A549 (cell line): ENCODE data around the gene MED10. TPM values are rescaled to one million over a fixed set of nuclear protein-coding genes. Genes with fewer than 3 reads are reported as not detected.

Experiments
- ATAC-seq, 2 experiments: fragments of 200-7000 bp in 1 of 2; fragments of >200 bp in 1 of 2; cut with Nextera tagmentation in 1 of 2; cut with Tn5 transposase in 1 of 2; 3 replicates each; pipeline versions ENCODE4 v1.8.0 to v1.9.1; 2018 to 2020; ENCODE audit warnings: mild to moderate bottlenecking in 1 of 2, moderate library complexity in 1 of 2
- CTCF ChIA-PET: fragments of 300-600 bp; sonication (Branson Sonifier 250); formaldehyde crosslinking; extraction: SDS; loops from one replicate; lab custom pipeline; 2021; ENCODE audit warnings: antibody characterized with exemption, inconsistent platforms; lab: Yijun Ruan, JAX
- POLR2A ChIA-PET: fragments of 350-600 bp; formaldehyde crosslinking; extraction: SDS; loops from one replicate; lab custom pipeline; 2021; ENCODE audit warnings: antibody characterized with exemption, inconsistent platforms; lab: Yijun Ruan, JAX
- DNase-seq, 2 experiments: peaks; one replicate each; pipeline versions ENCODE4 v3.0.0 to v3.0.0-alpha.2; 2011 to 2016; ENCODE audit warnings: low read depth in 1 of 2, low spot score in 1 of 2
- FAIRE-seq: peaks from 2 replicates; lab custom pipeline; 2011; peaks lifted over from hg19 to GRCh38; lab: Jason Lieb, UNC
- H3K27ac ChIP-seq, 2 experiments: fragments of >200 bp; sonication (Bioruptor Twin); formaldehyde crosslinking; 3 replicates each; pipeline ENCODE4 v1.5.1; 2016 to 2017
- H3K4me1 ChIP-seq: fragments of >200 bp; sonication (Bioruptor Twin); formaldehyde crosslinking; 3 replicates; pipeline ENCODE4 v1.6.1; 2016
- H3K4me2 ChIP-seq: fragments of >200 bp; sonication (Bioruptor Twin); formaldehyde crosslinking; 3 replicates; pipeline ENCODE4 v1.6.1; 2016
- H3K4me3 ChIP-seq: fragments of >200 bp; sonication (Bioruptor Twin); formaldehyde crosslinking; 3 replicates; pipeline ENCODE4 v1.5.1; 2016
- H3K9me3 ChIP-seq: fragments of >200 bp; sonication (Bioruptor Twin); formaldehyde crosslinking; 3 replicates; pipeline ENCODE4 v1.6.1; 2016
- BHLHE40 ChIP-seq: IDR thresholded peaks from 2 replicates; pipeline ENCODE4 v1.6.1; 2012; ENCODE audit warnings: low read depth, low read length, inconsistent platforms
- CEBPB ChIP-seq, 2 experiments: fragments of >200 bp in 1 of 2; sonication (Bioruptor Twin) in 1 of 2; formaldehyde crosslinking in 1 of 2; IDR thresholded peaks; 2 replicates each; pipeline ENCODE4 v1.6.1; 2012 to 2016
- EHMT2 ChIP-seq: fragments of 200-600 bp; sonication (generic); IDR thresholded peaks from 2 replicates; pipeline ENCODE4 v1.6.1; 2016; ENCODE audit warnings: antibody characterized with exemption, low read depth, mild to moderate bottlenecking, moderate library complexity
- FOXS1 ChIP-seq: fragments of 250-450 bp; sonication (Bioruptor Pico); IDR thresholded peaks from 2 replicates; pipeline ENCODE4 v1.5.0; 2020; ENCODE audit warnings: mild to moderate bottlenecking, moderate library complexity
- GATA3 ChIP-seq: IDR thresholded peaks from 2 replicates; pipeline ENCODE4 v1.6.1; 2012; ENCODE audit warnings: borderline replicate concordance
- HOXB5 ChIP-seq: fragments of 250-450 bp; sonication (Bioruptor Pico); IDR thresholded peaks from 2 replicates; pipeline ENCODE4 v1.5.0; 2020; ENCODE audit warnings: mild to moderate bottlenecking, moderate library complexity
- MYC ChIP-seq: IDR thresholded peaks from 2 replicates; pipeline ENCODE4 v1.6.1; 2012; ENCODE audit warnings: mild to moderate bottlenecking, inconsistent platforms, low read length, improper control_type of control experiment, borderline replicate concordance
- RAD21 ChIP-seq, 2 experiments: fragments of >200 bp in 1 of 2; sonication (Bioruptor Twin) in 1 of 2; formaldehyde crosslinking in 1 of 2; IDR thresholded peaks in 1 of 2; conservative IDR thresholded peaks in 1 of 2; 2 replicates in 1 of 2; 3 replicates in 1 of 2; pipeline ENCODE4 v1.6.1; 2012 to 2018; ENCODE audit warnings: inconsistent platforms in 1 of 2
- RCOR1 ChIP-seq: fragments of 150-350 bp; IDR thresholded peaks from 2 replicates; pipeline ENCODE4 v1.6.1; 2014; ENCODE audit warnings: antibody characterized with exemption, low read length, low read depth
- RFX5 ChIP-seq: fragments of 450-650 bp; IDR thresholded peaks from 2 replicates; pipeline ENCODE4 v1.7.1; 2014; ENCODE audit warnings: antibody characterized with exemption, mild to moderate bottlenecking, moderate library complexity
- SREBF2 ChIP-seq: fragments of 450-650 bp; IDR thresholded peaks from 2 replicates; pipeline ENCODE4 v1.6.1; 2014; ENCODE audit warnings: mild to moderate bottlenecking, moderate library complexity
- TP53 ChIP-seq: fragments of 250-450 bp; sonication (Bioruptor Pico); IDR thresholded peaks from 2 replicates; pipeline ENCODE4 v1.5.0; 2021; ENCODE audit warnings: mild to moderate bottlenecking, moderate library complexity
- ZC3H11A ChIP-seq: fragments of 450-650 bp; IDR thresholded peaks from 2 replicates; pipeline ENCODE4 v1.6.1; 2014; ENCODE audit warnings: antibody characterized with exemption, mild to moderate bottlenecking
- ZFP36 ChIP-seq: fragments of 450-650 bp; IDR thresholded peaks from 2 replicates; pipeline ENCODE4 v1.6.1; 2014; ENCODE audit warnings: borderline replicate concordance; ENCODE audit not compliant: partially characterized antibody
- ZNF302 ChIP-seq: fragments of 250-450 bp; sonication (Bioruptor Pico); IDR thresholded peaks from 2 replicates; pipeline ENCODE4 v1.9.0; 2021; ENCODE audit warnings: inconsistent platforms, mild to moderate bottlenecking, moderate library complexity
- ZSCAN20 ChIP-seq: fragments of 250-450 bp; sonication (Bioruptor Pico); IDR thresholded peaks from 2 replicates; pipeline ENCODE4 v1.8.0; 2022; ENCODE audit warnings: mild to moderate bottlenecking, moderate library complexity
- WGBS: methylation state at CpG from one replicate; pipeline ENCODE4 v1.1.6; 2017; ENCODE audit errors: missing lambda C conversion rate; 5-methylcytosine and 5-hydroxymethylcytosine counted together
- polyA plus RNA-seq, 4 experiments: library from polyadenylated mRNA; depleted of rRNA in 3 of 4; stranded (reverse); fragments of >200 nt; fragmentation: RNase III in 1 of 4; extraction: RNeasy Plus Mini Kit Qiagen cat#74134 plus additional on column Dnase treatment in 1 of 4; gene quantifications; 2 replicates in 3 of 4; 3 replicates in 1 of 4; pipeline ENCODE4 v1.2.3, GENCODE V29; 2011 to 2017
- TF ChIP-seq, protein P1 (sequence below): IDR thresholded peaks from 2 replicates; pipeline ENCODE4 v1.6.1; 2012; ENCODE audit warnings: low read depth, borderline replicate concordance
- TF ChIP-seq, protein P2 (sequence below): IDR thresholded peaks from 2 replicates; pipeline ENCODE4 v1.6.1; 2012
- TF ChIP-seq, protein P3 (sequence below): fragments of 200-600 bp; sonication (generic); IDR thresholded peaks from 2 replicates; pipeline ENCODE4 v1.6.1; 2016; ENCODE audit warnings: antibody characterized with exemption, mild to moderate bottlenecking, moderate library complexity
- TF ChIP-seq, protein P4 (sequence below): fragments of 150-350 bp; IDR thresholded peaks from 2 replicates; pipeline ENCODE4 v1.6.1; 2014; ENCODE audit warnings: low read depth, mild to moderate bottlenecking, low read length

MED10 gene
- polyA plus RNA-seq, 2 of the 4 experiments (the other 2 are of a cell fraction) = 56.7 to 59.4 TPM

DNA sequence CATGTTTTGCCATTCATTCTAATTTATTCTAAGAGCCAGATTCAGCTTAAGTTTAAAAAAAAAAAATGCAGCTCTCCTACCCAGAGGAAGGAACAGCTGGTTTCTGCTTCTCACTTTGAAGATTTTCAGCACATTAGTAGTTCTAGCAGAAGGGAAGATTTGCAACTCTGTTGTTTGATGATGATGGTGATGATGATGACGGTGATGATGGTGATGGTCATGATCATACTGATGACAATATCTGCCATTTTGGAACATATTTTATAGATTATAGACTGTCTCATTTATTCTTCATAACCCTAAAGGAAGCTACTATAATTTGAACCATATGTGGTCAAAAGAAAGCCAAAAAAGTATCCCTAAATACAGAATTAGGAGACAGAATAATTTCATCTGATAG, 7.9 kb upstream of the MED10 start:
- 39% methylated on average over 1 of the region's 1 CpG for WGBS
- Histone ChIP-seq H3K27ac (no peak overlapping the region), H3K4me1 (no peaks in the 10 kb centered on the region), H3K9me3 (0 out of 3 replicates have a peak, but pooled peaks cover 3% of the 10 kb centered on the region), H3K4me3 (no peak overlapping the region), H3K4me2 (no peak overlapping the region)
- CTCF ChIA-PET = interaction anchor here (0.6 to 1.2 kb wide), 2 partner anchors 10 to 196 kb away, joined by 3 read pairs; no protein-coding TSS in a partner anchor
- TF ChIP-seq ZC3H11A (no peak), HOXB5 (CRISPR knock-in tag) (no peak), ZNF302 (CRISPR knock-in tag) (no peak), RAD21 (conservative IDR thresholded peaks at IDR 0.05 in 1 of 2, IDR thresholded peaks at IDR 0.05 in 1 of 2) (no peak), EHMT2 (no peak), ZFP36 (no peak), SREBF2 (no peak), GATA3 (no peak), ZSCAN20 (CRISPR knock-in tag) (no peak), TP53 (CRISPR knock-in tag) (no peak)
- TF ChIP-seq, protein P1, sequence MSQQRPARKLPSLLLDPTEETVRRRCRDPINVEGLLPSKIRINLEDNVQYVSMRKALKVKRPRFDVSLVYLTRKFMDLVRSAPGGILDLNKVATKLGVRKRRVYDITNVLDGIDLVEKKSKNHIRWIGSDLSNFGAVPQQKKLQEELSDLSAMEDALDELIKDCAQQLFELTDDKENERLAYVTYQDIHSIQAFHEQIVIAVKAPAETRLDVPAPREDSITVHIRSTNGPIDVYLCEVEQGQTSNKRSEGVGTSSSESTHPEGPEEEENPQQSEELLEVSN = no peak
- TF ChIP-seq, protein P2, sequence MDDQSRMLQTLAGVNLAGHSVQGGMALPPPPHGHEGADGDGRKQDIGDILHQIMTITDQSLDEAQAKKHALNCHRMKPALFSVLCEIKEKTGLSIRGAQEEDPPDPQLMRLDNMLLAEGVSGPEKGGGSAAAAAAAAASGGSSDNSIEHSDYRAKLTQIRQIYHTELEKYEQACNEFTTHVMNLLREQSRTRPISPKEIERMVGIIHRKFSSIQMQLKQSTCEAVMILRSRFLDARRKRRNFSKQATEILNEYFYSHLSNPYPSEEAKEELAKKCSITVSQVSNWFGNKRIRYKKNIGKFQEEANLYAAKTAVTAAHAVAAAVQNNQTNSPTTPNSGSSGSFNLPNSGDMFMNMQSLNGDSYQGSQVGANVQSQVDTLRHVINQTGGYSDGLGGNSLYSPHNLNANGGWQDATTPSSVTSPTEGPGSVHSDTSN = no peak
- no peak for ATAC-seq
- POLR2A ChIA-PET = no interaction called here
- no peak for FAIRE-seq
- no peak for DNase-seq

DNA sequence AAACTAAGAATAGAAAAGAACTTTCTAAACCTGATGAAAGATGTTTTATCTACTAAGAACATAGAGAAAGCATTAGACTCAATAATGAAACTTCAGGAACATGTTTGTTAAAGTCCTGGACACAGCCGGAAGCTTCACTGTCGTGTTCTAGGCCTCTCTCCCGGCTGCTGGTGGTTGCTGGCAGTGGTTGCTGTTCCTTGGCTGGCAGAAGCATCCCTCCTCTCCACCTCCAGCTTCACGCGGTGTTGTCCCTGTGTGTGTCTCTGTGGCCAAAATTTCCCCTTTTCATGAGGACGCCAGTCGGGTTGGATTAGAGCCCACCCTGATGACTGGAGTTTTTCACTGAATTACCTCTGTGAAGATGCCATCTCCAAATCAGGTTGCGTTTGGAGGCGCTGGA, 6.5 kb upstream of the MED10 start:
- TF ChIP-seq MYC = no peak
- TF ChIP-seq BHLHE40 = no peak
- no peak for TF ChIP-seq RCOR1
- TF ChIP-seq, protein P3, sequence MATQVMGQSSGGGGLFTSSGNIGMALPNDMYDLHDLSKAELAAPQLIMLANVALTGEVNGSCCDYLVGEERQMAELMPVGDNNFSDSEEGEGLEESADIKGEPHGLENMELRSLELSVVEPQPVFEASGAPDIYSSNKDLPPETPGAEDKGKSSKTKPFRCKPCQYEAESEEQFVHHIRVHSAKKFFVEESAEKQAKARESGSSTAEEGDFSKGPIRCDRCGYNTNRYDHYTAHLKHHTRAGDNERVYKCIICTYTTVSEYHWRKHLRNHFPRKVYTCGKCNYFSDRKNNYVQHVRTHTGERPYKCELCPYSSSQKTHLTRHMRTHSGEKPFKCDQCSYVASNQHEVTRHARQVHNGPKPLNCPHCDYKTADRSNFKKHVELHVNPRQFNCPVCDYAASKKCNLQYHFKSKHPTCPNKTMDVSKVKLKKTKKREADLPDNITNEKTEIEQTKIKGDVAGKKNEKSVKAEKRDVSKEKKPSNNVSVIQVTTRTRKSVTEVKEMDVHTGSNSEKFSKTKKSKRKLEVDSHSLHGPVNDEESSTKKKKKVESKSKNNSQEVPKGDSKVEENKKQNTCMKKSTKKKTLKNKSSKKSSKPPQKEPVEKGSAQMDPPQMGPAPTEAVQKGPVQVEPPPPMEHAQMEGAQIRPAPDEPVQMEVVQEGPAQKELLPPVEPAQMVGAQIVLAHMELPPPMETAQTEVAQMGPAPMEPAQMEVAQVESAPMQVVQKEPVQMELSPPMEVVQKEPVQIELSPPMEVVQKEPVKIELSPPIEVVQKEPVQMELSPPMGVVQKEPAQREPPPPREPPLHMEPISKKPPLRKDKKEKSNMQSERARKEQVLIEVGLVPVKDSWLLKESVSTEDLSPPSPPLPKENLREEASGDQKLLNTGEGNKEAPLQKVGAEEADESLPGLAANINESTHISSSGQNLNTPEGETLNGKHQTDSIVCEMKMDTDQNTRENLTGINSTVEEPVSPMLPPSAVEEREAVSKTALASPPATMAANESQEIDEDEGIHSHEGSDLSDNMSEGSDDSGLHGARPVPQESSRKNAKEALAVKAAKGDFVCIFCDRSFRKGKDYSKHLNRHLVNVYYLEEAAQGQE = no peak
- TF ChIP-seq RAD21 (conservative IDR thresholded peaks at IDR 0.05 in 1 of 2, IDR thresholded peaks at IDR 0.05 in 1 of 2) = no peak
- TF ChIP-seq, protein P4, sequence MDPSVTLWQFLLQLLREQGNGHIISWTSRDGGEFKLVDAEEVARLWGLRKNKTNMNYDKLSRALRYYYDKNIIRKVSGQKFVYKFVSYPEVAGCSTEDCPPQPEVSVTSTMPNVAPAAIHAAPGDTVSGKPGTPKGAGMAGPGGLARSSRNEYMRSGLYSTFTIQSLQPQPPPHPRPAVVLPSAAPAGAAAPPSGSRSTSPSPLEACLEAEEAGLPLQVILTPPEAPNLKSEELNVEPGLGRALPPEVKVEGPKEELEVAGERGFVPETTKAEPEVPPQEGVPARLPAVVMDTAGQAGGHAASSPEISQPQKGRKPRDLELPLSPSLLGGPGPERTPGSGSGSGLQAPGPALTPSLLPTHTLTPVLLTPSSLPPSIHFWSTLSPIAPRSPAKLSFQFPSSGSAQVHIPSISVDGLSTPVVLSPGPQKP = no peak
- TF ChIP-seq SREBF2 = no peak
- TF ChIP-seq RFX5 = no peak
- TF ChIP-seq CEBPB (IDR thresholded peaks at IDR 0.05) = no peak
- TF ChIP-seq FOXS1 (CRISPR knock-in tag) = no peak
- CTCF ChIA-PET = no interaction called here
- FAIRE-seq = no peak
- Histone ChIP-seq H3K27ac (no peak overlapping the region), H3K4me1 (no peaks in the 10 kb centered on the region), H3K9me3 (0 out of 3 replicates have a peak, but pooled peaks cover 3% of the 10 kb centered on the region), H3K4me3 (no peak overlapping the region), H3K4me2 (no peak overlapping the region)
- ATAC-seq = no peak
- DNase-seq = no peak
- WGBS = 74% methylated on average over 9 of the region's 9 CpGs
- POLR2A ChIA-PET = no interaction called here
